M059J (cell line): ENCODE results near the gene TNIP3. TPM values are rescaled to one million over a fixed set of nuclear protein-coding genes. Genes with fewer than 3 reads are reported as not detected.
"Not testable (repeated sequence)": the region's sequence is repeated elsewhere in the genome, so short reads cannot be mapped to it uniquely, and the experiment has no call there.

Experiments used
- DNase-seq: peaks from one replicate; pipeline ENCODE4 v3.0.0-alpha.2; 2012; ENCODE audit warnings: low read depth
- total RNA-seq: library from RNA; depleted of rRNA; stranded (reverse); fragments of >200 nt; shearing (Covaris generic); gene quantifications from 2 replicates; pipeline ENCODE4 v1.2.3, GENCODE V29; 2014

The TNIP3 gene
- total RNA-seq, 1 experiment from 2014 or later, result 0.10 TPM

DNA sequence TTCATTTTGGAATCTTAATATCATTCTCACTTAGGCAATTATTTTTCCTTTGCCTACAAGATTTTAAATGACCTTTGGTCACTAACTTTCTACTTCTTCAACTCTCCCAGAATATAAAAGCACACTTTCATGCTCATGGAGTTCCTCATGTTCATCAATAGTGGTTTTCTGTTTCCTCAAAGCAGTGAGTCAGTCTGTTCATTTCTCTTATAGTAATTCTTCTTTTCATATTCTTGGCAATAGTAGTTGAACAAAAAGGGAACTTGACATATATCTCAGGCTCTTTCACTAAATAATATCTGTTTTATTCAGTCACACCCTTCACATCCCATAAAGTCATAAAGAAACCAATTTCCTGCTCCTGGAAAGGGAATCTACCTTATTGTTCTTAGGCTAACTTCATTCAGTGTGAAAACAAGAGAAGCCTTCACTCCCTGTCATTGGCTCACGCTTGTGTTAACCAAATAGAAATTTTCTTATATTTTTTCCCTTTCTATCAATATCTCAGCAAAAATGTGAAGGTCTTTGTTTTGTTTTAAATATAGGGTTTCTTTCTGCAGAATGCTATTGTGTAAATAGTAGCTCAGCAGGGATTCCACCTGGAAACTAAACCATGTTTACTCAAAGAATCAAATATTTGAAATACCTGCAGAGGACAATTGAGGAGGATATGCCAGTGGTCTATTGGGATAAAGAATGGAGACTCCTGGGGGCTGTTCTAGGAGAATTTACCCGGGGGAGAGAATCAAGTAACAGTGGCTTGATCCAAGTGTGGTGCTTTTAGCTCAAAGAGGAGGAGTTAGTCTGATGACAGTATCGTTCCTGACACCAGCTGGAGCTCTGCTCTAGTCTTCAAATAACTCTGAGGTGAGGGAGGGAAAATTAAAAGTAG lies 13.4 kb upstream of the TNIP3 start:
- no peak for DNase-seq

GRCh38 chr4:121176082-121176934 lies 12.2 kb upstream of the TNIP3 start:
- DNase-seq, result no peak

DNA sequence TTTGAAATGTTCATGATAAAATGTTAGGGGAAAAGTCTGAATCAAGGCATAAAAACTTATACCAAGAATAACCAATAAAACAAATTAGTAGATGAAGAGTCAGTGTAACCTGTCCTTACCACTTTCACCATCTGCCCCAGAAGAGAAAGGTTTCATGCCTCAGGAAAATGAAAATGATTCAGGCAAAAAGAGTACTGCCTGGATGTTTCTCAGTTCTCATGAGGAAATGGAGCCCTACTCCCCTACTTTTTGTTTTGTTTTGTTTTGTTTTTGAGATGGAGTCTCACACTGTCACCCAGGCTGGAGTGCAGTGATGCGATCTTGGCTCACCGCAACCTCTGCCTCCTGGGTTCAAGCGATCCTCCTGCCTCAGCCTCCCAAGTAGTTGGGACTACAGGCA lies 7.4 kb upstream of the TNIP3 start:
- not testable (repeated sequence) for DNase-seq

- DNase-seq, result no peak
Observed at GRCh38 chr4:121168446-121169281, 4.5 kb upstream of the TNIP3 start.

DNA sequence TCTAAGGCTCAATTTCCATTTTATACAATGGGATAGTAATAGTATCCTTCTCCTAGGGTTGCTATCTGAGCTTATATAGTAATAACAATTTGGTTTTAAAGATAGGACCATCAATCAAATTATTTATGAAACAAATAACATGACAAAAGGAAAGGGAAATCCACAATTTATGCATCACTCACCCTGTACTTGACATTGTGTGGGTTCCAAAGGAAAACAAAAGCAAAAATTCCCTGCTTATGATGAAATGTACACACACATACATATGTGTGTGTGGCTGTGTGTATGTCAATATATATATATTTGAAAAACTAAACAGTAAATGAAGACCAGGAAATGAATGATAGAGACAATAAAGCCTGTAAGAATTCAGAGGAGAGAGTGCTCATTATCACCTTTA lies 2.9 kb upstream of the TNIP3 start:
- DNase-seq, result no peak

DNA sequence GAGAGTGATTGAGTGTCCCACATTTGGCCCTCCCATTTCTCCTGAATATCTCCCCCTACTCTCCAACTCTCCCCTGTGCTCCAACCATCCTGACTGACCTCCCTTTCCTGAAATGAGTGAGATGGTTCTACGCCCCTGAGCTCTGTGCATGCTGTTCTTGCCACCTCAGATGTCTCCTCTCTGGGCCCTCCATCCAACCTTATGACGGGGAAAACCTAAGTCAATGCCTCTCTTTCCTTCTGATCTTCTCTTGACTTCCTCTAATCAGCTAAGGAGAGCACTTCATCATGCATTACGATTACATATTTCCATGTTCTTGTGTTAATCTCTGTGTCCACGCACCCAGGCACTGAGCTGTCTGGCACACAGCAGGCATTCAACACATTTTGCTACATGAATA lies 1.1 kb upstream of the TNIP3 start:
- no peak for DNase-seq

GRCh38 chr4:121156822-121157769 lies 7.0 kb downstream of the TNIP3 start:
- peak; percentile 12 for DNase-seq

- DNase-seq, result peak; percentile 68
Observed at GRCh38 chr4:121155893-121156292, 8.2 kb downstream of the TNIP3 start.

DNA sequence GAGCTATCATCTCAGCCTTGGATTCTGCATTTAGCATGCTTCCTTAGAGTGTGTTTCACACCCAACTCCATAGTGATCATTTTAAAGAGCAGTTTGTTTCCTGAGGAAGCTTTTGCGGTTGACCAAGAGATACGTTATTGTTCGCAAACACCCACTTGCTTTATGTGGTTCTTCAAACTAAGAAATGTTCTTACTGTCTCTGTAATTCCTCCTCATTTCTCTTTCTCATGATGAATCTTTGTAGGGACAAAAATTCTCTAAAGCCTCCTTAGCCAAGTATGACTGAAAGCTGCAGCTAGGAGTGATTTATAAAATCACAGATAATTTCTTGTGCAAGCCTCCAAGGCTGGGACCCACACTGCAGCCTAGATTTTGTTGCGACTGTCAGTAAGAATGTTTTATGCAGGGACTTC lies 10.0 kb downstream of the TNIP3 start:
- no peak for DNase-seq

GRCh38 chr4:121151942-121152341 lies 12.2 kb downstream of the TNIP3 start:
- no peak for DNase-seq

GRCh38 chr4:121150486-121150885 lies 13.6 kb downstream of the TNIP3 start:
- DNase-seq, result no peak

DNA sequence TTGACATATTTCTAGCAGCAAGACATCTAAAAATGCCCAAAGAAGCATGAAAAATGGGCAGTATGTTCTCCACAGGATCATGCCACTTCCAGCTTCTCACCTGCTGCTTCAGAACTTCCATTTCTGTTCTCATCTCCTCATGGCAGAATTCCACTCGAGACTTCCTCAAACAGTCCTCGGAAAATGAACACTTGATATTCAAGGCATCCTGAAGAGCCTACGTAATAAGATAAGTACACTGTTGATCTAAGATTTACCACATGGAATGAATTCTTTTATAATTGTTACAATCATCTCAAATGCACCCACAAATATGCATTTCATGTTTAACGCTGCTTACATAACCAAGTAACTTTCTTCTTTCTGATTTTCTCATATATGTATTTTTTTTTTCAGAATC lies 14.1 kb downstream of the TNIP3 start:
- DNase-seq, result no peak

DNA sequence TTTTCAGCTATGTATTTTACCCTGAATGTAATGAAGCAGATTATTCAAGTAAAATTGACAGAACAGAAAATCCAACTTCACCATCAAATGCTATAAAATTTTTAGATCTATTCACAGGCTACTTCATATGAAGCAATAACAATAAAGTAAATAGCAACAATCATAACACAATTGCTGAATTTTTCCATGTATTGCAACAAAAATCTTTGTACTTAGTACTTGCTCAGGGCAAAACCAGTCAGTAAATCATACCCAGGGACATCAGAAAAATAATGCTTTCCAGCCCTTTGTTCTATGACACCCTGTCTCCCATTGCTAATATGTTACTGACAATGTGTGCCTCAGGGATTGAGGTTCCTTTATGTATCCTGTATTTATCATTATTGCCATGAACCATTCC lies 15.5 kb downstream of the TNIP3 start:
- DNase-seq, result no peak

DNA sequence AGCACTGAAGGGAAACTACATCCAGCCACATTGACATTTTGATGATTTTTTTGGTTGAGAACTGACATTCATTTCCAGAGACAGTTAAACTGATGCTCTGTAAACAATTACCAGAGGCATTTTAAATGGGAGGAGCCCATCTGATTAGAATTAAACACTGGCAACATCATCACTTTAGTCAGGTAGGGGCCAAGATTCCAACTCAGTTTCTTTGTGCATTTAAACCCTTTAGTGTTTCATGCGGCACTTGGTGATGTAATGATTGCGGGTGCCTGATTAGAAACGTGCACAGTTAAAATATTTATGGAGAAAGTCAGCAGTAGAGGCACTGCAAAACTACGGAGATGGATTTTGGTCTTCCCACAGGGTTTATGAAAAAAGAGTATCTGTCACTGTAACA lies 16.1 kb downstream of the TNIP3 start:
- peak; percentile 16 for DNase-seq

- no peak for DNase-seq
Observed at GRCh38 chr4:121146530-121146929, 17.6 kb downstream of the TNIP3 start.

DNA sequence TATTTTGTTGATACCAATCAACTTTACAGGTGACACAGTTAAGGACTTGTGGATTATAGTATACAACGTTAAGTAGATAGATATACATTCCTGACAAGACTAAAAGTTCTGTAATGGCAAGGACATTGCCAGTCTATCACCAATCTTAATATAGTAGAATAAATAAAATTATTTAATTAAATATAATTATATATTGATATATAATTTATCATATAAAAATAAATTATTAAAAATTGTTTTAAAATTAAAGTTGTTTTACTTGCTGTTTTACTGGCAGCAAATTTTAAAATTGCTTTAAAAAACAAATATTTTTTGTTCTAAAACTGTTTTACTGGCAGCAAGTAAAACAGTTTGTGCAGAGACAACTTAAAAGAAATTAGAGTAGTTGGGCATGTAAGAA lies 18.7 kb downstream of the TNIP3 start:
- DNase-seq, result no peak

- DNase-seq, result no peak
Observed at GRCh38 chr4:121144021-121144420, 20.1 kb downstream of the TNIP3 start.

DNA sequence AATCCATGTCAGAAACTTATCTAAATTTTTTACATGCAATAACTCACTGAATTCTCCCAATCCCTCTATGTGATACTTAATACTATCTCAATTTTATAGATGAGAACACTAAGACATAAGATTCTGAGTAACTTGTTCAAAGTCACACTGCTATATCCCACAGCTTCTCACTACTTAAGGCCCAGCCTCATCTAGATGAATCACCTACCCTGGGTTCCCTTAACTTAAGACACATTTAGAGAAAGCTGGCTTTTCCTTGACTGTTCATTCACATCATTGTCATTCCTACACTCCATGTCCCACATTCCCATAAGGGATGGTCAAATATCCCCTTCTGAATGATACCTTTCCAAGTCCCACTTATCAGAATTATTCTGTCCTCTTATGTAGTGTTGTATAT lies 21.0 kb downstream of the TNIP3 start:
- no peak for DNase-seq

- peak; percentile 61 for DNase-seq
Observed at GRCh38 chr4:121140716-121141460, 23.2 kb downstream of the TNIP3 start.
